Liver (tissue), 3 donors: ENCODE measurements around the gene SLC38A1.

Source experiments
- ATF3 ChIP-seq: IDR thresholded peaks from 2 replicates; pipeline ENCODE4 v1.6.1; 2016; ENCODE audit warnings: antibody characterized with exemption
- EGR1 ChIP-seq, 2 donors: IDR thresholded peaks; 2 replicates each; pipeline ENCODE4 v1.6.1; 2016 to 2018; ENCODE audit warnings: antibody characterized with exemption in 2 of 2, low read depth in 2 of 2
- FOXA2 ChIP-seq: IDR thresholded peaks from 2 replicates; pipeline ENCODE4 v1.6.1; 2016; ENCODE audit warnings: antibody characterized with exemption
- GABPA ChIP-seq, 2 donors: IDR thresholded peaks in 1 of 2; conservative IDR thresholded peaks in 1 of 2; 2 replicates each; pipeline ENCODE4 v1.6.1; 2016; ENCODE audit warnings: antibody characterized with exemption in 2 of 2, mild to moderate bottlenecking in 1 of 2, moderate library complexity in 1 of 2
- HNF4A ChIP-seq, 2 donors: conservative IDR thresholded peaks; 2 replicates each; pipeline ENCODE4 v1.6.1; 2016; ENCODE audit warnings: antibody characterized with exemption in 2 of 2, mild to moderate bottlenecking in 2 of 2
- JUND ChIP-seq, 2 donors: IDR thresholded peaks; 2 replicates each; pipeline ENCODE4 v1.6.1; 2016; ENCODE audit warnings: antibody characterized with exemption in 2 of 2
- RAD21 ChIP-seq, 2 donors: IDR thresholded peaks; 2 replicates each; pipeline ENCODE4 v1.6.1; 2016; ENCODE audit warnings: antibody characterized with exemption in 2 of 2, mild to moderate bottlenecking in 2 of 2
- RXRA ChIP-seq, 2 donors: IDR thresholded peaks; 2 replicates each; pipeline ENCODE4 v1.6.1; 2017 to 2018; ENCODE audit warnings: antibody characterized with exemption in 2 of 2, mild to moderate bottlenecking in 1 of 2
- SP1 ChIP-seq: IDR thresholded peaks from 2 replicates; pipeline ENCODE4 v1.6.1; 2018; ENCODE audit warnings: antibody characterized with exemption, mild to moderate bottlenecking
- TAF1 ChIP-seq: conservative IDR thresholded peaks from 2 replicates; pipeline ENCODE4 v1.6.1; 2016; ENCODE audit warnings: antibody characterized with exemption, mild to moderate bottlenecking
- YY1 ChIP-seq: IDR thresholded peaks from 2 replicates; pipeline ENCODE4 v1.6.1; 2016; ENCODE audit warnings: antibody characterized with exemption, mild to moderate bottlenecking
- TF ChIP-seq, protein P1 (sequence below): fragments of 150-350 bp; IDR thresholded peaks from 2 replicates; pipeline ENCODE4 v1.5.1; 2017; ENCODE audit warnings: improper control_type of control experiment, low read depth, low read length; ENCODE audit not compliant: missing input control
- TF ChIP-seq, protein P2 (sequence below): IDR thresholded peaks from 2 replicates; pipeline ENCODE4 v1.6.1; 2016; ENCODE audit warnings: antibody characterized with exemption
- TF ChIP-seq, protein P3 (sequence below): IDR thresholded peaks from 2 replicates; pipeline ENCODE4 v1.6.1; 2016; ENCODE audit warnings: antibody characterized with exemption, mild to moderate bottlenecking
- donor health status: healthy.
- donor health status: healthy.

DNA sequence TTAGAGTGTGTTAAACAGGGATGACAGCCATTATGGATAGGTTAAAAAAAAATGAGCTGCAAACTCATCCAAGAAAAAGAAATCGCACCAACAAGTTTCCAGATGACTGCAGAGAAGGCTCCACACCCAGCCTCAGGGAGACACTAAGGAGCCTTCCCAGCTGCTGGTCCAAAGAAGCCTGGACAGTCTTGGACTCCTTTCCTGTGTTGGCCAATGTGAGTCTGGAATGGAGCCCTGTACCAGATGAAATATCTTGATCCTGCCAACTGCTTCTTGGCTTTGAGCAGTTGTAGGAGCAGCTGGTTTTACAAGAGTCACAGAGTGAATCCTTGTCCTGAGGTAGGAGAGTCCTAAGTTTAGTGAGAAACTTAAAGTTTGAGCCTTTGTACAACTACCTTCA, 44.5 kb downstream of the SLC38A1 start:
- TF ChIP-seq, protein P1, sequence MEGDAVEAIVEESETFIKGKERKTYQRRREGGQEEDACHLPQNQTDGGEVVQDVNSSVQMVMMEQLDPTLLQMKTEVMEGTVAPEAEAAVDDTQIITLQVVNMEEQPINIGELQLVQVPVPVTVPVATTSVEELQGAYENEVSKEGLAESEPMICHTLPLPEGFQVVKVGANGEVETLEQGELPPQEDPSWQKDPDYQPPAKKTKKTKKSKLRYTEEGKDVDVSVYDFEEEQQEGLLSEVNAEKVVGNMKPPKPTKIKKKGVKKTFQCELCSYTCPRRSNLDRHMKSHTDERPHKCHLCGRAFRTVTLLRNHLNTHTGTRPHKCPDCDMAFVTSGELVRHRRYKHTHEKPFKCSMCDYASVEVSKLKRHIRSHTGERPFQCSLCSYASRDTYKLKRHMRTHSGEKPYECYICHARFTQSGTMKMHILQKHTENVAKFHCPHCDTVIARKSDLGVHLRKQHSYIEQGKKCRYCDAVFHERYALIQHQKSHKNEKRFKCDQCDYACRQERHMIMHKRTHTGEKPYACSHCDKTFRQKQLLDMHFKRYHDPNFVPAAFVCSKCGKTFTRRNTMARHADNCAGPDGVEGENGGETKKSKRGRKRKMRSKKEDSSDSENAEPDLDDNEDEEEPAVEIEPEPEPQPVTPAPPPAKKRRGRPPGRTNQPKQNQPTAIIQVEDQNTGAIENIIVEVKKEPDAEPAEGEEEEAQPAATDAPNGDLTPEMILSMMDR, result no peak
- no peak for TF ChIP-seq TAF1
- TF ChIP-seq HNF4A (conservative IDR thresholded peaks at IDR 0.05), result no peak
- TF ChIP-seq JUND (IDR thresholded peaks at IDR 0.05), result no peak
- no peak for TF ChIP-seq GABPA (IDR thresholded peaks at IDR 0.05 in 1 of 2, conservative IDR thresholded peaks at IDR 0.05 in 1 of 2)
- no peak for TF ChIP-seq RXRA (IDR thresholded peaks at IDR 0.05)
- no peak for TF ChIP-seq SP1
- no peak for TF ChIP-seq RAD21 (IDR thresholded peaks at IDR 0.05)
- TF ChIP-seq ATF3, result no peak
- no peak for TF ChIP-seq FOXA2
- TF ChIP-seq, protein P2, sequence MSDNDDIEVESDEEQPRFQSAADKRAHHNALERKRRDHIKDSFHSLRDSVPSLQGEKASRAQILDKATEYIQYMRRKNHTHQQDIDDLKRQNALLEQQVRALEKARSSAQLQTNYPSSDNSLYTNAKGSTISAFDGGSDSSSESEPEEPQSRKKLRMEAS, result no peak
- TF ChIP-seq YY1, result no peak
- TF ChIP-seq, protein P3, sequence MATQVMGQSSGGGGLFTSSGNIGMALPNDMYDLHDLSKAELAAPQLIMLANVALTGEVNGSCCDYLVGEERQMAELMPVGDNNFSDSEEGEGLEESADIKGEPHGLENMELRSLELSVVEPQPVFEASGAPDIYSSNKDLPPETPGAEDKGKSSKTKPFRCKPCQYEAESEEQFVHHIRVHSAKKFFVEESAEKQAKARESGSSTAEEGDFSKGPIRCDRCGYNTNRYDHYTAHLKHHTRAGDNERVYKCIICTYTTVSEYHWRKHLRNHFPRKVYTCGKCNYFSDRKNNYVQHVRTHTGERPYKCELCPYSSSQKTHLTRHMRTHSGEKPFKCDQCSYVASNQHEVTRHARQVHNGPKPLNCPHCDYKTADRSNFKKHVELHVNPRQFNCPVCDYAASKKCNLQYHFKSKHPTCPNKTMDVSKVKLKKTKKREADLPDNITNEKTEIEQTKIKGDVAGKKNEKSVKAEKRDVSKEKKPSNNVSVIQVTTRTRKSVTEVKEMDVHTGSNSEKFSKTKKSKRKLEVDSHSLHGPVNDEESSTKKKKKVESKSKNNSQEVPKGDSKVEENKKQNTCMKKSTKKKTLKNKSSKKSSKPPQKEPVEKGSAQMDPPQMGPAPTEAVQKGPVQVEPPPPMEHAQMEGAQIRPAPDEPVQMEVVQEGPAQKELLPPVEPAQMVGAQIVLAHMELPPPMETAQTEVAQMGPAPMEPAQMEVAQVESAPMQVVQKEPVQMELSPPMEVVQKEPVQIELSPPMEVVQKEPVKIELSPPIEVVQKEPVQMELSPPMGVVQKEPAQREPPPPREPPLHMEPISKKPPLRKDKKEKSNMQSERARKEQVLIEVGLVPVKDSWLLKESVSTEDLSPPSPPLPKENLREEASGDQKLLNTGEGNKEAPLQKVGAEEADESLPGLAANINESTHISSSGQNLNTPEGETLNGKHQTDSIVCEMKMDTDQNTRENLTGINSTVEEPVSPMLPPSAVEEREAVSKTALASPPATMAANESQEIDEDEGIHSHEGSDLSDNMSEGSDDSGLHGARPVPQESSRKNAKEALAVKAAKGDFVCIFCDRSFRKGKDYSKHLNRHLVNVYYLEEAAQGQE, result no peak
- no peak for TF ChIP-seq EGR1 (IDR thresholded peaks at IDR 0.05; ENCODE audit: low read depth in 2 of 2)
